Vagina (tissue), 2 donors: ENCODE results near the gene MS4A10. TPM values are rescaled to one million over a fixed set of nuclear protein-coding genes. Genes with fewer than 3 reads are reported as not detected.

Source experiments
- DNase-seq, 2 donors: peaks; one replicate each; pipeline ENCODE4 v3.0.0-alpha.2; 2017; ENCODE audit errors: extremely low spot score in 2 of 2
- H3K27ac ChIP-seq: fragments of 200-600 bp; sonication (generic); one replicate; pipeline ENCODE4 v1.5.1; 2019
- H3K27me3 ChIP-seq: fragments of 200-600 bp; sonication (generic); one replicate; pipeline ENCODE4 v1.5.1; 2019
- H3K36me3 ChIP-seq, 2 donors: fragments of 200-600 bp; sonication (generic); one replicate each; pipeline ENCODE4 v1.5.1; 2017 to 2019
- H3K4me1 ChIP-seq: fragments of 200-600 bp; sonication (generic); one replicate; pipeline ENCODE4 v1.5.1; 2019
- H3K4me3 ChIP-seq, 2 donors: fragments of 200-600 bp; sonication (generic); 1 replicate in 1 of 2; 2 replicates in 1 of 2; pipeline ENCODE4 v1.5.1; 2016 to 2019
- H3K9me3 ChIP-seq: fragments of 200-600 bp; sonication (generic); one replicate; pipeline ENCODE4 v1.5.1; 2019
- CTCF ChIP-seq, 3 experiments: fragments of 450-650 bp in 2 of 3; fragments of 200-600 bp in 1 of 3; sonication (generic) in 1 of 3; IDR thresholded peaks; one replicate each; pipeline ENCODE4 v1.5.1; 2017 to 2019; ENCODE audit warnings: antibody characterized with exemption in 3 of 3, mild to moderate bottlenecking in 2 of 3, moderate library complexity in 2 of 3
- POLR2A ChIP-seq, 2 donors: fragments of 450-650 bp; IDR thresholded peaks; one replicate each; pipeline ENCODE4 v1.6.1; 2017; ENCODE audit warnings: antibody characterized with exemption in 2 of 2, mild to moderate bottlenecking in 2 of 2, moderate library complexity in 2 of 2
- POLR2AphosphoS5 ChIP-seq, 2 donors: sonication (generic); formaldehyde crosslinking; IDR thresholded peaks; one replicate each; pipeline ENCODE4 v1.9.0; 2017; ENCODE audit warnings: antibody characterized with exemption in 2 of 2, mild to moderate bottlenecking in 2 of 2, low read depth in 1 of 2; ENCODE audit not compliant: insufficient read depth in 1 of 2
- intact Hi-C: fragments of 100-400 bp; cut with DNase I; formaldehyde crosslinking; loops from one replicate; pipeline ENCODE4 v1.15.1; 2023
- total RNA-seq: library from RNA; depleted of rRNA; stranded (reverse); fragments of >200 nt; gene quantifications from one replicate; pipeline ENCODE4 v1.2.3, GENCODE V29; 2016

Gene MS4A10
- total RNA-seq, 1 donor from 2014 or later = not detected

GRCh38 chr11:60780774-60781173, 4.4 kb upstream of the MS4A10 start:
- Histone ChIP-seq H3K9me3 (no peaks in the 10 kb centered on the region), H3K4me3 (no peak overlapping the region), H3K27me3 (no peaks in the 10 kb centered on the region), H3K27ac (no peak overlapping the region), H3K4me1 (no peaks in the 10 kb centered on the region), H3K36me3 (no peaks in the 10 kb centered on the region)
- no peak for TF ChIP-seq CTCF (IDR thresholded peaks at IDR 0.05)
- no peak for TF ChIP-seq POLR2A (IDR thresholded peaks at IDR 0.05)
- TF ChIP-seq POLR2AphosphoS5 (IDR thresholded peaks at IDR 0.05; ENCODE audit: insufficient read depth in 1 of 2, low read depth in 1 of 2) = no peak
- no peak for DNase-seq
- intact Hi-C loops = no loop called here

- no peak for TF ChIP-seq POLR2A (IDR thresholded peaks at IDR 0.05)
- no peak for TF ChIP-seq POLR2AphosphoS5 (IDR thresholded peaks at IDR 0.05; ENCODE audit: insufficient read depth in 1 of 2, low read depth in 1 of 2)
- Histone ChIP-seq H3K27ac (no peak overlapping the region), H3K4me1 (no peaks in the 10 kb centered on the region), H3K27me3 (no peaks in the 10 kb centered on the region), H3K9me3 (no peaks in the 10 kb centered on the region), H3K4me3 (no peak overlapping the region), H3K36me3 (no peaks in the 10 kb centered on the region)
- DNase-seq = no peak
- intact Hi-C loops = no loop called here
Observed at GRCh38 chr11:60781286-60781980, 3.7 kb upstream of the MS4A10 start.

GRCh38 chr11:60781981-60782316, 3.2 kb upstream of the MS4A10 start:
- Histone ChIP-seq H3K27ac (no peak overlapping the region), H3K27me3 (no peaks in the 10 kb centered on the region), H3K36me3 (no peaks in the 10 kb centered on the region), H3K4me3 (no peak overlapping the region), H3K4me1 (no peaks in the 10 kb centered on the region), H3K9me3 (no peaks in the 10 kb centered on the region)
- TF ChIP-seq POLR2A (IDR thresholded peaks at IDR 0.05) (no peak), POLR2AphosphoS5 (IDR thresholded peaks at IDR 0.05; ENCODE audit: insufficient read depth in 1 of 2, low read depth in 1 of 2) (no peak), CTCF (IDR thresholded peaks at IDR 0.05) (no peak)
- intact Hi-C loops = no loop called here
- DNase-seq = no peak

GRCh38 chr11:60782393-60783140, 2.6 kb upstream of the MS4A10 start:
- no peaks in the 10 kb centered on the region for H3K9me3 ChIP-seq
- intact Hi-C loops = no loop called here
- no peak for DNase-seq
- H3K4me3 ChIP-seq = no peak overlapping the region
- no peak for TF ChIP-seq POLR2A (IDR thresholded peaks at IDR 0.05)
- no peak for TF ChIP-seq CTCF (IDR thresholded peaks at IDR 0.05)
- TF ChIP-seq POLR2AphosphoS5 (IDR thresholded peaks at IDR 0.05; ENCODE audit: insufficient read depth in 1 of 2, low read depth in 1 of 2) = no peak
- H3K27ac ChIP-seq = no peak overlapping the region
- H3K4me1 ChIP-seq = no peaks in the 10 kb centered on the region
- H3K27me3 ChIP-seq = no peaks in the 10 kb centered on the region
- no peaks in the 10 kb centered on the region for H3K36me3 ChIP-seq

DNA sequence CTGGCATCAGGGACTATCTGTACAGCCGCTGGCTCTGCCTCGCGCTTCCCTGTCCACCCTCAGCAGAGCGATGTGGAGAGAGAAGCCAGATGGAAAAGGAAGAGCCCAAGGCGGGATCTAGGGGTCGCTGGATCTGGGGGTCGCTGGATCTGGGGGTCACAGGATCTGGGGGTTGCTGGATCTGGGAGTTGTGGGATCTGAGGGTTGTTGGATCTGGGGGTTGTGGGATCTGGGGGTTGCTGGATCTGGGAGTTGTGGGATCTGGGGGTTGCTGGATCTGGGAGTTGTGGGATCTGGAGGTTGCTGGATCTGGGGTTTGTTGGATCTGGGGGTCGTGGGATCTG, 2.0 kb upstream of the MS4A10 start:
- Histone ChIP-seq H3K4me1 (no peaks in the 10 kb centered on the region), H3K36me3 (no peaks in the 10 kb centered on the region), H3K27me3 (no peaks in the 10 kb centered on the region), H3K27ac (no peak overlapping the region), H3K9me3 (no peaks in the 10 kb centered on the region), H3K4me3 (no peak overlapping the region)
- DNase-seq = no peak
- TF ChIP-seq CTCF (IDR thresholded peaks at IDR 0.05) = no peak
- intact Hi-C loops = no loop called here
